ENCODE data around the gene ARHGAP45. TPM values are rescaled to one million over a fixed set of nuclear protein-coding genes. Genes with fewer than 3 reads are reported as not detected.

ARHGAP45 gene
- total and polyA plus RNA-seq, 9 of the 15 experiments (the other 6 are each of a cell fraction or from before 2014, with no cell fraction given): 0.08 to 22.1 (median 4.2) TPM

DNA sequence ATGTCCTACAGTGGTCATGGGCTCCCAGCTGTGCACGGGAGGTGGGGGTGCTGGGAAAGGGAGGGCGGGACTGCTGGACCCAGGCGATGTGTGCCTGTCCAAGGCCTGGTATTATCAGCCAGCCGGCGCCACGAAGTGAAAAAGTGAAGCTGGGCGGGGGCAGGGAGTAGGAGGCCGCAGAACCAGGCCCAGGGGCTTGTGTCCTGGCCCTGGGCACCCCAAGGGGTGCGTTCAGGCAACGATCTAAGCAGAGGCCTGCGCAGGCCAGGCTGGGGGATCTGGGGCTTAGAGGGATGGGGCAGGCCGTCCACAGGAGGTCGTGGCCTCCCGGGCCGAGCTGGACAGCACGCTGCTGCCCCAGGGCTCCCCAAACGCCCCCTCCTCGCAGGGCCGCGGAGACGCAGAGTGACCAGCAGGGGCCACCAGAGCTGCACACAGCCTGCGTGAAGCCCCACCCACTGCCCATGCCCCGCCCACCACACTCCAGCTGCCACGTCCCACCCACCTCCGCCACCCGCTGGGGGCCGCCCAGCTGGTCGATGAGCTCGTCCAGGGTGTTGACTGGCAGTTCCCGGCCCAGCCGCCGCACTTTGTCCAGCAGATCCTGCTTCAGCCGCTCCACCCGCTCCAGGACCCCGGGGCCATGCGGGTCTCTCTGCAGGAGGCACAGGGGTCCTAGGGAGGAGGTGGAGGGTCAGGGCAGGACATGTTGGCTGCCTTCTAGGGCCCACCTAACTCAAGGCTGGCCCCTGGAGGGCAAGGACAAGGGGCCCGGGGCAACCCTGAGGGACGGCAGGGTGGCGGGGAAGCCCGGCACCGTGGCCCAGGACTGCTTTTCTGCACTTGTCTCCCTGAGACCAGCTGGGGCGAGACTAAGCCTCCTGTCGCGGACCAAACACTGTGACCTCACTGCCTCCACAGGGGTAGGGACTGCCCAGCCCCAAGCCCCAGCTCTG, 46.3 kb downstream of the ARHGAP45 start (continued):
- TF ChIP-seq SMARCA4 (IDR thresholded peaks at IDR 0.05) (no peak), KDM2B (CRISPR knock-in tag; IDR thresholded peaks at IDR 0.05) (no peak), ESRRA (IDR thresholded peaks at IDR 0.05; ENCODE audit: borderline replicate concordance, low read depth) (no peak), CTBP1 (IDR thresholded peaks at IDR 0.05; ENCODE audit: borderline replicate concordance) (0 out of 2 replicates have a peak, but pooled peaks have one; percentile 16), POLR3A (IDR thresholded peaks at IDR 0.05; ENCODE audit: borderline replicate concordance, extremely low read depth, insufficient read depth, insufficient read length) (no peak)

DNA sequence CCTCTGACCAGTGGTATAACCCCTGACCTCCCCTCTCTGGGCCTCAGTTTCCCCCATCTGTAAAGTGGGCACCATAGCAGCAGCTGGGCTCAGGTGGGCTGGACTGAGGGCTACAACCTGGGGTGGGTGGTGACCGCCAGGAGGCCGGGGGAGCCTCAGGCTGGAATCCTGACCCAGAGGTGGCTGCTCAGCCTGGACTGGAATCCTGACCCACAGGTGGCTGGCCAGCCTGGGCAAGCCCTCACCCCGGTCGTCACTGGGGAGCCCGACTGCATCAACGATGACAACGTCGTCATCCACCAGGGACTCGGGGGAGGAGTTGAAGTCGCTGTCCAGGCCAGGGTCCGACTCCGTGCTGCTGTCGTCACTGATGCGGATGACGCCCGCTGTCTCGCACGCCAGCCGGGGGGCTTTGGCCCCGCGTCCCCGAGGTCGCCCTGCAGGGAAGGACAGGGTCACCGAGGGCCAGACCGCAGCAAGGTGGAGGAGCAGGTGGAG, 47.1 kb downstream of the ARHGAP45 start:
- CTCF ChIA-PET (ENCODE audit: low intra/inter-chr PET ratio): interaction anchor here (0.7 to 3.8 kb wide), 4 partner anchors 80 to 126 kb away, joined by 3 to 21 read pairs (median 14); partner anchors contain the start of gene ATP5F1D
- intact Hi-C loops (cut with micrococcal nuclease) (loop anchor here (2.0 to 5.0 kb wide), 2 partner anchors 78 to 127 kb away; partner anchors contain the start of gene ATP5F1D), in situ Hi-C loops (cut with MboI) (no loop called here)
- DNase-seq (ENCODE audit: extremely low read depth in 1 of 4, low spot score in 3 of 4) (no peak), FAIRE-seq (no peak), ATAC-seq (no peak)
- Histone ChIP-seq H3K9me1 (ENCODE audit: control insufficient read depth, insufficient read depth, low read length) (no peaks in the 10 kb centered on the region), H4K20me1 (replicated peaks; ENCODE audit: control insufficient read depth, insufficient read depth, low read length) (no peaks in the 10 kb centered on the region), H3K4me1 (replicated peaks in 1 of 2; ENCODE audit: control insufficient read depth in 2 of 2, insufficient read depth in 2 of 2, low read length in 2 of 2) (peaks cover 9 to 75% of the 10 kb centered on the region in 2 experiments), H3K9me3 (replicated peaks; ENCODE audit: control insufficient read depth, insufficient read depth, low read depth, low read length) (no peaks in the 10 kb centered on the region), H3K27ac (ENCODE audit: extremely low read depth, low read depth, low read length) (peak overlapping the region; percentile 62; the same call in 1 of the 3 replicates), H3K27me3 (ENCODE audit: control insufficient read depth in 2 of 2, insufficient read depth in 2 of 2, low read length in 2 of 2) (no peaks in the 10 kb centered on the region), H3K9ac (ENCODE audit: insufficient read depth in 1 of 2, low read depth in 2 of 2, low read length in 2 of 2) (peak overlapping the region in 1 of 2 experiments; percentile 33; a peak in 2 of 4 replicates), H2AFZ (ENCODE audit: low read depth, low read length) (no peak overlapping the region), H3K79me2 (ENCODE audit: control insufficient read depth, insufficient read depth, low read length) (peaks cover 3% of the 10 kb centered on the region; the same call in 1 of the 3 replicates), H3K36me3 (ENCODE audit: control insufficient read depth, insufficient read depth, low read length) (peaks cover 74% of the 10 kb centered on the region; the same call in 2 of the 3 replicates), H3K4me3 (no peak overlapping the region), H3K4me2 (ENCODE audit: insufficient read depth, low read length) (no peak overlapping the region)
- TF ChIP-seq ZNF707 (CRISPR knock-in tag; conservative IDR thresholded peaks at IDR 0.05) (no peak), ZBTB17 (CRISPR knock-in tag; IDR thresholded peaks at IDR 0.05) (no peak), FOXM1 (IDR thresholded peaks at IDR 0.05; ENCODE audit: low read depth) (no peak), FOXM1 (CRISPR knock-in tag; IDR thresholded peaks at IDR 0.05; ENCODE audit: low read depth) (no peak), BCOR (IDR thresholded peaks at IDR 0.05) (peak; percentile 47; the same call in 1 of the 2 replicates), CHD4 (IDR thresholded peaks at IDR 0.05; ENCODE audit: insufficient read depth, insufficient replicate concordance, low read depth, low read length, poor library complexity, severe bottlenecking) (peak; percentile 62), ZBTB1 (CRISPR knock-in tag; IDR thresholded peaks at IDR 0.05; ENCODE audit: borderline replicate concordance, low read depth) (no peak), ZC3H11A (IDR thresholded peaks at IDR 0.05; ENCODE audit: low read depth, low read length) (no peak), XRCC4 (IDR thresholded peaks at IDR 0.05; ENCODE audit: extremely low read depth, insufficient read depth, insufficient read length) (no peak), GTF2B (IDR thresholded peaks at IDR 0.05; ENCODE audit: extremely low read depth, insufficient read length) (no peak), POLR2G (IDR thresholded peaks at IDR 0.05; ENCODE audit: low read depth, low read length) (peak; percentile 48; the same call in 1 of the 2 replicates), NBN (IDR thresholded peaks at IDR 0.05; ENCODE audit: low read depth) (no peak)
- WGBS (ENCODE audit: insufficient coverage, low coverage, missing lambda C conversion rate): 94% methylated on average over 12 of the region's 25 CpGs
- no TSS peak for BruUV-seq (replicated peaks)
- POLR2A ChIA-PET: interaction anchor here (0.6 to 2.3 kb wide), 8 partner anchors 9 to 155 kb away, joined by 3 to 14 read pairs (median 4); partner anchors contain the start of genes ATP5F1D, CIRBP and GPX4
